ENCODE results near the gene PIGL.

GRCh38 chr17:16349431-16349830 lies 132.4 kb downstream of the PIGL start:
- TF ChIP-seq POLR2A (IDR thresholded peaks at IDR 0.05; ENCODE audit: low read depth, low read length) (no peak), MAZ (IDR thresholded peaks at IDR 0.05; ENCODE audit: borderline replicate concordance, low read depth, low read length) (no peak), RFX5 (IDR thresholded peaks at IDR 0.05; ENCODE audit: low read depth, low read length) (no peak), MXI1 (IDR thresholded peaks at IDR 0.05; ENCODE audit: borderline replicate concordance, low read depth, low read length) (no peak), CEBPB (IDR thresholded peaks at IDR 0.05; ENCODE audit: low read depth, low read length) (no peak), CTCF (conservative IDR thresholded peaks at IDR 0.05; ENCODE audit: low read depth, low read length) (no peak)
